ENCODE data around the gene SOS2.
A peak's percentile ranks its signal among the peaks of the same experiment; 100 is the strongest.

SOS2 gene

GRCh38 chr14:50231475-50232275, at the start of gene SOS2:
SOS2 (minus strand) TSS chr14:50231578; CDS start chr14:50231283, 295 bp downstream.
- POLR2A ChIA-PET, result interaction anchor here (0.7 to 1.2 kb wide), 2 partner anchors 54 to 370 kb away, joined by 3 to 4 read pairs; no protein-coding TSS in a partner anchor
- TF ChIP-seq, protein P1, sequence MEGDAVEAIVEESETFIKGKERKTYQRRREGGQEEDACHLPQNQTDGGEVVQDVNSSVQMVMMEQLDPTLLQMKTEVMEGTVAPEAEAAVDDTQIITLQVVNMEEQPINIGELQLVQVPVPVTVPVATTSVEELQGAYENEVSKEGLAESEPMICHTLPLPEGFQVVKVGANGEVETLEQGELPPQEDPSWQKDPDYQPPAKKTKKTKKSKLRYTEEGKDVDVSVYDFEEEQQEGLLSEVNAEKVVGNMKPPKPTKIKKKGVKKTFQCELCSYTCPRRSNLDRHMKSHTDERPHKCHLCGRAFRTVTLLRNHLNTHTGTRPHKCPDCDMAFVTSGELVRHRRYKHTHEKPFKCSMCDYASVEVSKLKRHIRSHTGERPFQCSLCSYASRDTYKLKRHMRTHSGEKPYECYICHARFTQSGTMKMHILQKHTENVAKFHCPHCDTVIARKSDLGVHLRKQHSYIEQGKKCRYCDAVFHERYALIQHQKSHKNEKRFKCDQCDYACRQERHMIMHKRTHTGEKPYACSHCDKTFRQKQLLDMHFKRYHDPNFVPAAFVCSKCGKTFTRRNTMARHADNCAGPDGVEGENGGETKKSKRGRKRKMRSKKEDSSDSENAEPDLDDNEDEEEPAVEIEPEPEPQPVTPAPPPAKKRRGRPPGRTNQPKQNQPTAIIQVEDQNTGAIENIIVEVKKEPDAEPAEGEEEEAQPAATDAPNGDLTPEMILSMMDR (IDR thresholded peaks at IDR 0.05; ENCODE audit: insufficient read depth, low read length, missing control alignments), result no peak
- DNase-seq (ENCODE audit: low read depth, low spot score), result no peak
- CTCF ChIA-PET, result interaction anchor here (0.8 to 1.3 kb wide), 3 partner anchors 18 to 380 kb away, joined by 3 to 5 read pairs (median 4); no protein-coding TSS in a partner anchor
- H3K4me3 ChIP-seq (ENCODE audit: low read depth, low read length), result peak within 1 kb of the TSS; percentile 85

DNA sequence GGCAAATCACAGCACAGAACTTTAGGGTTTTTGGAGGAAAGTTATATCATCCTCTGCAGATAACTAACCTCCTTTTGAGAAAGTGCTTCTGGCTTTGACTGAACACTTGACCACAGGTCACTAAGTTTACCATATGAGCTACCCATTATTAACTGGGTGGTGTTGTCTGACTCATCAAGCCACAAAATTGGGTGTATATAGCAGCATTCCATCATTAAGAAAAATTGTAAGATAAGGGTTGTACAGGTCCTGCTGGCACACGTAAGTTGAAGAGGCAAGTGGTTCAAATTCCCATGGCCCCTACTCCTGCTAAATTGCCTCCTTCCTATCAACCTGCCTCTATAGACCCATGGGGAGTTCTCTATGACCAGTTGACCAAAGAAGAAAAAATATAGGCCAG, 41.1 kb upstream of the SOS2 start:
- no peak for DNase-seq (ENCODE audit: low read depth, low spot score)
- ChIA-PET CTCF (interaction anchor here (1.5 to 2.0 kb wide), 2 partner anchors 11 to 20 kb away, joined by 3 to 10 read pairs; no protein-coding TSS in a partner anchor), POLR2A (interaction anchor here (0.6 kb wide), 1 partner anchor 23 kb away, joined by 3 read pairs; no protein-coding TSS in a partner anchor)
- TF ChIP-seq, protein P1 (IDR thresholded peaks at IDR 0.05; ENCODE audit: insufficient read depth, low read length, missing control alignments), result no peak
- H3K4me3 ChIP-seq (ENCODE audit: low read depth, low read length), result no peak overlapping the region

GRCh38 chr14:50270932-50271331, 39.6 kb upstream of the SOS2 start:
- TF ChIP-seq, protein P1 (IDR thresholded peaks at IDR 0.05; ENCODE audit: insufficient read depth, low read length, missing control alignments), result no peak
- no peak overlapping the region for H3K4me3 ChIP-seq (ENCODE audit: low read depth, low read length)
- ChIA-PET CTCF (interaction anchor here (0.9 to 3.1 kb wide), 2 partner anchors 10 to 12 kb away, joined by 4 to 15 read pairs; no protein-coding TSS in a partner anchor), POLR2A (no interaction called here)
- DNase-seq (ENCODE audit: low read depth, low spot score), result no peak

DNA sequence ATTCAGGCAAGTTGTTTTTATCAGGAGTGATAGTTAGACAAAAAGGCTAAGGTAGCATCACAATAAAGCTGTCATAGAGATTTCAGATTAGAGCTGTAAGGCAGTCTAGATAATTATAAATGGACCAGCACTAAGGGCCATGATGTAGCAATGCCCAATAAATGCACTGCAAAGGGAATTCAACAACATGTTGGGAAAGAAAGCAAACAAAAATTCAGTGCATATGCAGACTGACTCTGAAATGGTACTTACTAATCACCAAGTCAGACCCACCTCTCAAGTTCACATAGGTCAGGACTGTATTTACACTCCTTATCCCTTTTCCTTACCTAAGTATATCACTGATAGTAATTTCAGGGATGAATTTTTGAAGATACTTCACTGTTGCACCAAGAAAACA, 33.7 kb upstream of the SOS2 start:
- CTCF ChIA-PET, result no interaction called here
- POLR2A ChIA-PET, result no interaction called here
- DNase-seq (ENCODE audit: low read depth, low spot score), result no peak
- TF ChIP-seq, protein P1 (IDR thresholded peaks at IDR 0.05; ENCODE audit: insufficient read depth, low read length, missing control alignments), result no peak
- no peak overlapping the region for H3K4me3 ChIP-seq (ENCODE audit: low read depth, low read length)

DNA sequence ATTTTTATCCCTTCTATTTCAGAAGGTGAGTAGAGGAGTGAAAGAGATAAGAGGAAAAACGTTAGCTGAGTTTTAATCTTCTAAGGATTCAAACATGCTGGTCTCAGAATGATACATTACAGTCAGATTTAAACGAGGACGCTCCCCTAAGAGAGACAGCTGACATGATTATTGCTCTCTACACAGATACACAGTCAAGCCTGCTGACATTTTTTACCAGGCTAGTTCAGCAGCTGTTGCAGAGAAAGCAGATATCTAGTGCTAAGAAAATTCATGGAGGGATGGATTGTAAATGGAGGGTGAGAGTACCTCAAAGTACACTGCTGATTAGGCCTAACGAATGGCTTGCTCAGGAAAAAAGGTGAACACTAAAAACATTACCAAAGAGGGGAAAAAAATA, 31.9 kb upstream of the SOS2 start:
- H3K4me3 ChIP-seq (ENCODE audit: low read depth, low read length), result no peak overlapping the region
- ChIA-PET CTCF (interaction anchor here (0.9 to 1.1 kb wide), 2 partner anchors 11 to 13 kb away, joined by 3 to 4 read pairs; no protein-coding TSS in a partner anchor), POLR2A (no interaction called here)
- TF ChIP-seq, protein P1 (IDR thresholded peaks at IDR 0.05; ENCODE audit: insufficient read depth, low read length, missing control alignments), result no peak
- no peak for DNase-seq (ENCODE audit: low read depth, low spot score)

DNA sequence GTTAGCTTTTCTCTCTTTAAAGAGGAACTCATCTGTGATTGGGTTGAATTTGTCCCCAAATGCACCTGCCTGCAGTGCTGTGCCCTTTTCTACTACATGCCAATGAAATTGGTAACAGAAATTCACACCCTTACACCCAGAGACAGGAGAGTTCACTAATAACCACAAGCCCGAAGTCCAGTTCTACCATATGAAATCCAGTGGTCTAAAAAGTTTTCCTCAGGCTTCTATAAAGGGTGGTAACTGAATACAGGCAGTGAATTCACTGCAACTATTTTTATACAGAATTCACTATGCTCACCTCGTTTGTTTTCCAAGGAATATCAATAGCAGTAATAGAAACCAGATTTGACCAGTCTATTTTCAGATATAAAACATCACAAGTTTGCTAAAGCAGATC, 31.5 kb upstream of the SOS2 start:
- ChIA-PET CTCF (interaction anchor here (0.6 to 3.4 kb wide), 6 partner anchors 7 to 395 kb away, joined by 3 to 15 read pairs (median 4); no protein-coding TSS in a partner anchor), POLR2A (no interaction called here)
- DNase-seq (ENCODE audit: low read depth, low spot score), result no peak
- TF ChIP-seq, protein P1 (IDR thresholded peaks at IDR 0.05; ENCODE audit: insufficient read depth, low read length, missing control alignments), result no peak
- no peak overlapping the region for H3K4me3 ChIP-seq (ENCODE audit: low read depth, low read length)
